ENCODE results near the gene PARM1.

Gene PARM1

DNA sequence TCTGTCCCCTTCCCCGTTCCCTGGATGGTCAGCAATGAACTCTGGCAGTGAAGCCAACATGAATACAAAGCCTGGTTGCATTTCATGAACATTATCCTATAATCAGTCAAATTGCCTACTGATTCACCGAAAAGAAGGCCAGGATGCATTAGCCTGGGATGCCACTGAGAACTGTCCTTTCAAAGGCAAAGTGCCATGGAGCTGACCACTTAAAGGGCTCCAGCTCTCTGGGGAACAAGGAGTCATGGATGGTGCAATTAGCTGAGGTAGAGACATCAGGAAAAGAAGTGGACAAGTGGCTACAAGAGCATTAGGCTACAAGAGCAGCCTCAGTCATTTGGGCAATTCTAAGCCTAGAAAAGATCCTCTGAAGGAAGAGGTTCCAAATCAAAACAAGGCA is 69.0 kb downstream of the PARM1 start:
- no peak overlapping the region for H3K27ac ChIP-seq
- TF ChIP-seq, protein P1, sequence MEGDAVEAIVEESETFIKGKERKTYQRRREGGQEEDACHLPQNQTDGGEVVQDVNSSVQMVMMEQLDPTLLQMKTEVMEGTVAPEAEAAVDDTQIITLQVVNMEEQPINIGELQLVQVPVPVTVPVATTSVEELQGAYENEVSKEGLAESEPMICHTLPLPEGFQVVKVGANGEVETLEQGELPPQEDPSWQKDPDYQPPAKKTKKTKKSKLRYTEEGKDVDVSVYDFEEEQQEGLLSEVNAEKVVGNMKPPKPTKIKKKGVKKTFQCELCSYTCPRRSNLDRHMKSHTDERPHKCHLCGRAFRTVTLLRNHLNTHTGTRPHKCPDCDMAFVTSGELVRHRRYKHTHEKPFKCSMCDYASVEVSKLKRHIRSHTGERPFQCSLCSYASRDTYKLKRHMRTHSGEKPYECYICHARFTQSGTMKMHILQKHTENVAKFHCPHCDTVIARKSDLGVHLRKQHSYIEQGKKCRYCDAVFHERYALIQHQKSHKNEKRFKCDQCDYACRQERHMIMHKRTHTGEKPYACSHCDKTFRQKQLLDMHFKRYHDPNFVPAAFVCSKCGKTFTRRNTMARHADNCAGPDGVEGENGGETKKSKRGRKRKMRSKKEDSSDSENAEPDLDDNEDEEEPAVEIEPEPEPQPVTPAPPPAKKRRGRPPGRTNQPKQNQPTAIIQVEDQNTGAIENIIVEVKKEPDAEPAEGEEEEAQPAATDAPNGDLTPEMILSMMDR (conservative IDR thresholded peaks at IDR 0.05), result no peak
- no peak for TF ChIP-seq ZFX (IDR thresholded peaks at IDR 0.05)

DNA sequence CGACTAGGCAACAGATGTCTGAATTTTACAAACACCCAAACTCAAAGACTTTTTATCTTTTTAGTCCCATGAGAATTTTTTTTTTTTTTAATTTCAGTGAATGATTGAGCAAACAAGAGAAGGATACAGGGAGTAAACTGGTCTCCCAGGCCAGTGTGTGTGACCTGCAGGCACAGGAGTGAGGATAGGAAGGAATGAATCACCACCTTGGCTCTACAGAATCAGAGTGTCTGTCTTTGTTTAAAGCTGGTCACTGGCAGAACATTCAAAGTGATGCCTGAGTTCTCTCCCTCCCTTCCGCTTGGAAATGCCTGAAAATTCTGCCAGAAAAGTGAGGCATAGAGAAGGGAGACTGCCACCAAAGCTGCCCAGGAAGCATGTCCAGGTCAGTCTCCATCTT is 69.5 kb downstream of the PARM1 start:
- H3K27ac ChIP-seq, result no peak overlapping the region
- TF ChIP-seq ZFX (IDR thresholded peaks at IDR 0.05), result no peak
- TF ChIP-seq, protein P1 (conservative IDR thresholded peaks at IDR 0.05), result no peak

DNA sequence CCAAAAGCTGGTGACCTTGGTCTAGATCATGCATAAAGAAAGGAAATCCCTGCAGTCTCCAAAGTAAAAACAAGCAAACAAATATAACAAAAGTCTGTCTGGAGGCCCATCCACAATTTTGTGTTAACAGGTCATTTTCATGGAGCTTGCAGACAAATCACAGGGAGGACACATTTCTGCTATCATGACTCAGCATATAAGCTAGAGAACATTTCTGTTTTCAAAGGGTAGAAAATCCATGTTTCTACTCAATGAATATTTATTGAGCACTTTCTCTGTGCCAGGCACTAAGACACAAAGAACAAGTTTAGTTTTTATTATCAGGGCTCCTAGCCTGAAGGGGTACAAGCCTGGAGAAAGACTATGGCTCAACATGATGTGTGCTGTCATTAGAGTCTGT is 71.1 kb downstream of the PARM1 start:
- no peak overlapping the region for H3K27ac ChIP-seq
- no peak for TF ChIP-seq ZFX (IDR thresholded peaks at IDR 0.05)
- TF ChIP-seq, protein P1 (conservative IDR thresholded peaks at IDR 0.05), result no peak

DNA sequence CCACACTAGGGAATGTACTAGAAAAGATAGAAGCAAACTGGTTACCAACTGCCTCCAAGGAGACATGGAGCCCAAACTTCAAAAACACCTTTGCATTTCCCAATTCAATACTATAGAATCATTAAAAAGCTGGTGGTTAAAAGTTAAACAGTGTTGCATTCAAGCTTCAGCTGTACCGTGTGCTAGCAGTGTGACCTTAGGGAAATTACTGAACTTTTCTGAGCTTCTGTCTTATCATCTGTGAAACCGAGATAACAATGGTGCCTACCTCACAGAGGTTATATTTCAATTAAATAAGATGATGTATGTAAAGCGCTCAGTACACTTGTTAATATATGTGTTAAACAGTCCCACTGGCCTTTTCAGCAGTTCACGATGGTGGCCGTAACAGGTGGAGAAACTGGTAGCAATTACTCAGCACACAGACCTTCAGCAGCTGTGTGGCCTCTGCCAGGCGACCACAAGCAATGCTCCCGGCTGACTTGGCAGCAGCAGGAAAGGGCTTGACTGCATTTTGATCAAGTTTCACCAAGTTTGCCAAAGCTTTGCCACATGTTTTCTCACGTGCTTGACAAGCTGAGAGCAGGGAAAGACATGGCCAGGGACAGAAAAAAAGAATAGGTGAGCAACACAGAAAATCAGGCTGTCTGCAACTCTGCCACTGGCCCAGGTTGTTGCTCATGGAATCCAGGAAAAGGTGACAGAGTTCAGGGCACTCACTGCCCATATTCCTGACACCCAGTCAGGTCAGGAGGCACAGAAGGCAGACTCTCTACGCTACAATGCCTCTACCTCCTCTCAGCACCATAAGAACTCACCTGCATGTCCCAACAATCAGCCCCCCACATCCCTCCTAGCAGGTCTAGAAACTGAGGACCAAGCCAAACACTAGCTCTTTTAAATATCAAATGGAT is 72.1 kb downstream of the PARM1 start:
- TF ChIP-seq, protein P1 (conservative IDR thresholded peaks at IDR 0.05), result no peak
- no peak for TF ChIP-seq ZFX (IDR thresholded peaks at IDR 0.05)
- H3K27ac ChIP-seq, result no peak overlapping the region

DNA sequence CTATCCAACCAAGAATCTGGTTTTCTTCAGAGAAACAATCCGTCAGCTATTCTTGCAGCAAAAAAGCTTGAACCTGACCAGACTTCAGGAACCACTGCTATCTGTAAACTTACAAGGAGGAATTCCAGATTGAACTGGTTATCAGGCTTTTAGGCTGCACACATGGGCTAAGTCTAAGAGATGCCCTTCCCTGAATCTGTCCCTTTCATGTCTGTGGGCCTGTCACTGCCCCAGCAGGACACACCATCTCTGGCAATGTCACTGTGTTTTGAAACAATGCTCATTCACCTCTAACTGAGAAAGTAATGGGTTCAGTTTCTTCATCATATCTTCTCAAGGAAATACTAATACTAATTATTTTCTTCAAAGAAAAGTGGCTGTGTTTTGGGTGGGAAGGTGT is 72.8 kb downstream of the PARM1 start:
- TF ChIP-seq, protein P1 (conservative IDR thresholded peaks at IDR 0.05), result no peak
- no peak for TF ChIP-seq ZFX (IDR thresholded peaks at IDR 0.05)
- no peak overlapping the region for H3K27ac ChIP-seq

DNA sequence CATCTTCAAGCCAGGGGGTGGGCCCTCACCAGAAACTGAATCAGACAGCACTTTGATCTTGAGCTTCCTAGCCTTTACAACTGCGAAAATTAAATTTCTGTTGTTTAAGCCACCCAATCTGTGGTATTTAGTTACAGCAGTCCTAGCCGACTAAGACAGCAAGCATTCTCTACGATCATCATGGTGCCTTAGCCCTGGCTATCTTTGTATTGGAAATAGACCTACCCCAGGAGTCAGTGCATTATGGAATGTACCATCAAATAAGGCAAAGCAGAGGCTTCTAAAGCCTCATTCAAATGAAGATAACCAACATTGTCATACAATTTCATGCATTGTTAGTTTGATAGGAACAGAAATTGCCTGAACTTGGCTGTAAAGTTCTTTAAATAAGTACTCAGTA is 75.0 kb downstream of the PARM1 start:
- TF ChIP-seq ZFX (IDR thresholded peaks at IDR 0.05), result no peak
- TF ChIP-seq, protein P1 (conservative IDR thresholded peaks at IDR 0.05), result no peak
- H3K27ac ChIP-seq, result no peak overlapping the region

DNA sequence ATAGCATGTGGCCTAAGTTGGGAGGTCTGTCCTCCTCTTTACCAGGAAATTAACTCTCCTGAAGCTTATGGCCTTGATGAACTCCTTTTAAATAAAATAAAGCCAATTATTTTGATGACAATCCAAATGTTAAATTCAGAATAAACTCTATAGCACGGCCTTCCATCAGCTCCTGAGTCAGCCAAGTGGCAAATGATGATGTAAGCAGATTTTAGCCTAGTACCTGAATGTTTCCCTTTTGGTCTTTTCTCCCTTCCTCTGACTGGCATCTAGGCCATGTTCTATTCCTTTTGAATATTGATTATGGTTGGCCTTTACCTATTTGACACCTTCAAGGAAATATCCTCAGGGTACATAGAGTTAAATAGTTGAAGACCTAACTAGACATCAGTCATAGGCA is 76.2 kb downstream of the PARM1 start:
- TF ChIP-seq, protein P1 (conservative IDR thresholded peaks at IDR 0.05), result no peak
- no peak for TF ChIP-seq ZFX (IDR thresholded peaks at IDR 0.05)
- no peak overlapping the region for H3K27ac ChIP-seq
